Psoas muscle (tissue), 8 donors: ENCODE results near the gene PTBP3. TPM values are rescaled to one million over a fixed set of nuclear protein-coding genes. Genes with fewer than 3 reads are reported as not detected.
A peak's percentile ranks its signal among the peaks of the same experiment; 100 is the strongest.

Experiments
- ATAC-seq, 4 donors: fragments of 200-7000 bp; cut with Tn5 transposase; one replicate each; pipeline ENCODE4 v1.9.1; 2020; ENCODE audit warnings: moderate library complexity in 3 of 4, mild to moderate bottlenecking in 2 of 4
- DNase-seq, 2 donors: peaks; one replicate each; pipeline ENCODE4 v3.0.0-alpha.2; 2020
- H3K27ac ChIP-seq: fragments of 200-600 bp; one replicate; pipeline ENCODE4 v1.8.0; 2022
- H3K27me3 ChIP-seq, 3 donors: fragments of 200-600 bp in 1 of 3; one replicate each; pipeline versions ENCODE4 v1.6.1 to v1.8.0; 2013 to 2022; ENCODE audit warnings: low read length in 2 of 3, mild to moderate bottlenecking in 2 of 3, moderate library complexity in 1 of 3; ENCODE audit not compliant: insufficient read depth in 3 of 3
- H3K36me3 ChIP-seq, 2 donors: fragments of 200-600 bp in 1 of 2; one replicate each; pipeline versions ENCODE4 v1.6.1 to v1.8.0; 2013 to 2022; ENCODE audit warnings: low read depth in 1 of 2, mild to moderate bottlenecking in 1 of 2, moderate library complexity in 1 of 2; ENCODE audit not compliant: insufficient read depth in 1 of 2
- H3K4me1 ChIP-seq: fragments of 200-600 bp; one replicate; pipeline ENCODE4 v1.8.0; 2022
- H3K4me3 ChIP-seq: fragments of 200-600 bp; one replicate; pipeline ENCODE4 v1.8.0; 2022; ENCODE audit warnings: mild to moderate bottlenecking
- H3K9me3 ChIP-seq: fragments of 200-600 bp; one replicate; pipeline ENCODE4 v1.8.0; 2022
- CTCF ChIP-seq: fragments of 200-600 bp; IDR thresholded peaks from one replicate; pipeline ENCODE4 v1.8.0; 2022; ENCODE audit warnings: antibody characterized with exemption
- WGBS, 3 donors: extraction: QIAGEN DNeasy Blood & Tissue Kit; methylation state at CpG; one replicate each; pipeline versions ENCODE4 v1.1.6 to v1.1.7; 2013; 5-methylcytosine and 5-hydroxymethylcytosine counted together
- intact Hi-C, 2 donors: fragments of 100-400 bp; cut with DNase I; formaldehyde crosslinking; loops; one replicate each; pipeline versions ENCODE4 v1.11.0 to v1.14.2; 2022
- polyA plus RNA-seq, 3 donors: library from polyadenylated mRNA; stranded (reverse); fragments of 200-250 nt; gene quantifications; one replicate each; pipeline ENCODE4 v1.2.3, GENCODE V29; 2013
- total RNA-seq, 4 donors: library from RNA; stranded (reverse); fragmentation: NEBNext Ultra II Directional in 2 of 4; extraction: Animal tissue kit (Norgen Biotek cat#: 25700) in 2 of 4; gene quantifications; one replicate each; pipeline versions ENCODE4 v1.2.1 to v1.2.4, GENCODE V29; 2021 to 2023
- donor health status: healthy with polysubstance abuse.
- donor health status: DM: no; HTN: no; CAD: no; lungs with moderate emphysema.
- donor health status: Bipolar disorder and iron deficiency.
- donor health status: healthy.
- donor health status: DM: yes; HTN: yes; CAD: no.
- donor health status: DM: no; HTN: no; CAD: no.
- donor health status: DM: no; HTN: no; CAD: no.
- donor health status: DM: yes; HTN: yes; CAD: no.

Gene PTBP3
- total and polyA plus RNA-seq, 7 donors = 2.8 to 26.9 (median 9.1) TPM

- H3K36me3 ChIP-seq = no peaks in the 10 kb centered on the region
- no peak for TF ChIP-seq CTCF
- intact Hi-C loops = loop anchor here (5.0 to 10.0 kb wide), 4 partner anchors 40 to 853 kb away; partner anchors contain the start of genes ECPAS (in 1 of the 2) and UGCG (in 1 of the 2)
- DNase-seq = no peak
- WGBS, 3 donors = 71 to 77% (median 72%) methylated on average over 1 of the region's 1 CpG
- H3K9me3 ChIP-seq = no peaks in the 10 kb centered on the region
- no peaks in the 10 kb centered on the region for H3K27me3 ChIP-seq
- H3K4me3 ChIP-seq = no peak overlapping the region
- no peak overlapping the region for H3K27ac ChIP-seq
- ATAC-seq = no peak
- H3K4me1 ChIP-seq = peaks cover 13% of the 10 kb centered on the region
These were observed 4.1 kb upstream of the PTBP3 start for GRCh38 chr9:112337547-112337946.

GRCh38 chr9:112334432-112334841 is 1.0 kb upstream of the PTBP3 start:
- WGBS, 3 donors = 38 to 41% (median 40%) methylated on average over 8 of the region's 8 CpGs
- Histone ChIP-seq H3K4me3 (peak overlapping the region; percentile 76), H3K27ac (peak overlapping the region; percentile 94), H3K4me1 (peaks cover 23% of the 10 kb centered on the region), H3K36me3 (no peaks in the 10 kb centered on the region), H3K27me3 (no peaks in the 10 kb centered on the region), H3K9me3 (no peaks in the 10 kb centered on the region)
- TF ChIP-seq CTCF = no peak
- DNase-seq (no peak), ATAC-seq (no peak)
- intact Hi-C loops = loop anchor here (5.0 to 10.0 kb wide), 4 partner anchors 170 to 850 kb away; partner anchors contain the start of genes UGCG (in 2 of the 2) and ECPAS (in 1 of the 2)

- intact Hi-C loops = loop anchor here (5.0 to 10.0 kb wide), 4 partner anchors 169 to 849 kb away; partner anchors contain the start of genes UGCG (in 2 of the 2) and ECPAS (in 1 of the 2)
- peak overlapping the region; percentile 94 for H3K27ac ChIP-seq
- WGBS, 3 donors = 1% methylated on average over 17 to 70 of the region's 72 CpGs
These were observed 416 bp upstream of the PTBP3 start for GRCh38 chr9:112333639-112334431.

GRCh38 chr9:112332674-112332976 is 794 bp downstream of the PTBP3 start:
- WGBS, 3 donors = 0 to 1% (median 0%) methylated on average over 19 of the region's 19 CpGs
- peaks cover 16% of the 10 kb centered on the region for H3K4me1 ChIP-seq
- ATAC-seq = no peak

More at GRCh38 chr9:112333639-112334431, 416 bp upstream of the PTBP3 start:
- TF ChIP-seq CTCF = peak; percentile 61
- Histone ChIP-seq H3K4me3 (peak overlapping the region; percentile 76), H3K27me3 (no peaks in the 10 kb centered on the region), H3K9me3 (no peaks in the 10 kb centered on the region), H3K4me1 (peaks cover 21% of the 10 kb centered on the region), H3K36me3 (no peaks in the 10 kb centered on the region)
- peak; percentile 92 to 96 (median 93) for ATAC-seq
- DNase-seq = peak; percentile 96 to 97

More at GRCh38 chr9:112332674-112332976, 794 bp downstream of the PTBP3 start:
- H3K27me3 ChIP-seq = no peaks in the 10 kb centered on the region
- intact Hi-C loops = loop anchor here (5.0 to 10.0 kb wide), 4 partner anchors 168 to 848 kb away; partner anchors contain the start of genes UGCG (in 2 of the 2) and ECPAS (in 1 of the 2)
- H3K9me3 ChIP-seq = no peaks in the 10 kb centered on the region
- H3K27ac ChIP-seq = peak overlapping the region; percentile 94
- H3K36me3 ChIP-seq = no peaks in the 10 kb centered on the region
- DNase-seq = no peak
- TF ChIP-seq CTCF = peak; percentile 6
- peak overlapping the region; percentile 76 for H3K4me3 ChIP-seq
